CD8-positive, alpha-beta memory T cell (primary cell): ENCODE data around the gene TDP1. TPM values are rescaled to one million over a fixed set of nuclear protein-coding genes. Genes with fewer than 3 reads are reported as not detected.

ENCODE experiments used
- CTCF ChIA-PET: fragments of 350-600 bp; sonication (Branson Sonifier 250); formaldehyde crosslinking; loops from one replicate; lab custom pipeline; 2021; ENCODE audit warnings: antibody characterized with exemption; lab: Charles Lee
- POLR2A ChIA-PET: fragments of 350-600 bp; sonication (Branson Sonifier 250); formaldehyde crosslinking; loops from one replicate; lab custom pipeline; 2021; ENCODE audit warnings: antibody characterized with exemption; lab: Charles Lee
- DNase-seq, 5 donors: peaks; one replicate each; pipeline versions ENCODE4 v3.0.0 to v3.0.0-alpha.2; 2020 to 2022; ENCODE audit warnings: mixed read lengths in 1 of 5
- H3K27ac ChIP-seq: one replicate; pipeline ENCODE4 v1.7.0; 2013; ENCODE audit warnings: low read depth, mild to moderate bottlenecking, low read length, moderate library complexity
- H3K27me3 ChIP-seq: 2 replicates; pipeline ENCODE4 v1.7.0; 2013; ENCODE audit warnings: low read length, mild to moderate bottlenecking; ENCODE audit not compliant: insufficient read depth, poor library complexity, severe bottlenecking
- H3K36me3 ChIP-seq: 2 replicates; pipeline ENCODE4 v1.7.0; 2013; ENCODE audit warnings: mild to moderate bottlenecking, low read length, moderate library complexity; ENCODE audit not compliant: insufficient read depth
- H3K4me1 ChIP-seq: 2 replicates; pipeline ENCODE4 v1.7.0; 2013; ENCODE audit warnings: mild to moderate bottlenecking, low read length, moderate library complexity; ENCODE audit not compliant: insufficient read depth
- H3K4me3 ChIP-seq: 2 replicates; pipeline ENCODE4 v1.7.0; 2013; ENCODE audit warnings: mild to moderate bottlenecking, low read length
- H3K9me3 ChIP-seq: 2 replicates; pipeline ENCODE4 v1.7.0; 2013; ENCODE audit warnings: mild to moderate bottlenecking, low read length
- H3K27ac Mint-ChIP-seq, 8 donors: one replicate each; pipeline ENCODE4 v1.8.0; 2020 to 2021; ENCODE audit warnings: mixed read lengths in 8 of 8, mild to moderate bottlenecking in 6 of 8, inconsistent platforms in 3 of 8, moderate library complexity in 3 of 8
- H3K27me3 Mint-ChIP-seq, 2 donors: one replicate each; pipeline ENCODE4 v1.8.0; 2020 to 2021; ENCODE audit warnings: mixed read lengths in 2 of 2, mild to moderate bottlenecking in 1 of 2, moderate library complexity in 1 of 2
- H3K36me3 Mint-ChIP-seq, 3 donors: one replicate each; pipeline ENCODE4 v1.8.0; 2020 to 2021; ENCODE audit warnings: mixed read lengths in 3 of 3, inconsistent platforms in 1 of 3, mild to moderate bottlenecking in 1 of 3
- H3K4me1 Mint-ChIP-seq, 3 donors: one replicate each; pipeline ENCODE4 v1.8.0; 2020 to 2021; ENCODE audit warnings: mixed read lengths in 3 of 3, inconsistent platforms in 1 of 3, mild to moderate bottlenecking in 1 of 3
- H3K4me3 Mint-ChIP-seq, 7 donors: one replicate each; pipeline ENCODE4 v1.8.0; 2020 to 2021; ENCODE audit warnings: mixed read lengths in 7 of 7, mild to moderate bottlenecking in 6 of 7, moderate library complexity in 4 of 7, inconsistent platforms in 2 of 7
- H3K9me3 Mint-ChIP-seq, 5 donors: one replicate each; pipeline ENCODE4 v1.8.0; 2020 to 2022; ENCODE audit warnings: mixed read lengths in 5 of 5, mild to moderate bottlenecking in 3 of 5, moderate library complexity in 2 of 5, inconsistent platforms in 1 of 5
- polyA plus RNA-seq: library from polyadenylated mRNA; unstranded; fragments of 300-500 nt; fragmentation: Illumina TruSeq; gene quantifications from one replicate; pipeline ENCODE4 v1.2.3, GENCODE V29; 2021
- total RNA-seq, 2 experiments: library from RNA; stranded (reverse); gene quantifications; one replicate each; pipeline ENCODE4 v1.2.3, GENCODE V29; 2021

The TDP1 gene
- total and polyA plus RNA-seq, 3 experiments from 2014 or later: 38.7 to 84.2 (median 82.2) TPM

DNA sequence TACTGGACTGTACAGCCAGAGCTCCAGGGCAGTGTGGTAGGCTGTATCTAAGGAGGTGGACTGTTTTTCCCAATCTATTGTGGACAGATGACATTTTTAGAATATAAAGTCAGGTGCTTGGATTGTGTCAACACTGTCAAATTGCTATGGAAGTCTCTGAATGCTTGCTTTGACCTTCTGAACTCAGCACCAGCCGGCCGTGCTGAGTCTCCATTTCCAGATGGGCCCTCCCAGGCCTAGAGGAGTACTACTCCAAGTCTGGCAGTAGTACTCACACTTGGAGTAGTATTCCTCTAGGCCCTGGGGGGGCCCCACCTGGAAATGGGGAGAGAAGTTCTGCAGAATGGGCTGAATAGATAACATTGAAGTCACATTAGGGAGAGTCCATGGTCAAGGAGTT, 89.9 kb downstream of the TDP1 start:
- H3K4me3 ChIP-seq: no peak overlapping the region
- Mint-ChIP-seq H3K36me3 (peaks cover 8 to 47% (median 16%) of the 10 kb centered on the region in 3 donors), H3K4me3 (no peak overlapping the region), H3K9me3 (no peaks in the 10 kb centered on the region), H3K27ac (no peak overlapping the region), H3K4me1 (no peaks in the 10 kb centered on the region), H3K27me3 (no peaks in the 10 kb centered on the region)
- no peak for DNase-seq
- H3K36me3 ChIP-seq: no peaks in the 10 kb centered on the region
- ChIA-PET CTCF (no interaction called here), POLR2A (no interaction called here)
- no peak overlapping the region for H3K27ac ChIP-seq
- no peaks in the 10 kb centered on the region for H3K4me1 ChIP-seq
- H3K9me3 ChIP-seq: no peaks in the 10 kb centered on the region
- no peaks in the 10 kb centered on the region for H3K27me3 ChIP-seq

DNA sequence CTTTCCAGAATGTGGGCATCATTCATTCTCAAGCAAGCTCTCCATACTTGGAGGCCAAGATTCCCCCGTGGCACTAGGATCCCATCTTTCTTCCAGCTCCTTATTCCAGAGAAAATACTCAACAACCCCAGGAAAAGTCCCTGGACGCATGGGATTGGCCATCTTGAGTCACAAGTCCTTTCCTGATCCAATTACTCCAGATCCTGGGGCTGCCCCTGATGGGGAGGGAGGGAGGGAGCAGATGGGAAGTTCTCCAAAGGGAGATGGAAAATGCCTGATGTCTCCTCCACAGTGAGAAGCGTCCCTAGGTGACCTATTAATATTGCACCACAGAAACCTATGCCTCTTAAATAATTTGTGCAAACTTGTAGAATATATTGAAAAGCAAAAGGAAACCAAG, 93.7 kb downstream of the TDP1 start:
- peaks cover 8 to 33% of the 10 kb centered on the region in 2 donors for H3K27me3 Mint-ChIP-seq
- no peak for DNase-seq
- no peak overlapping the region for H3K27ac ChIP-seq
- no peaks in the 10 kb centered on the region for H3K4me1 ChIP-seq
- no peaks in the 10 kb centered on the region for H3K36me3 ChIP-seq
- POLR2A ChIA-PET: no interaction called here
- peaks cover 0 to 14% (median 8%) of the 10 kb centered on the region in 3 donors for H3K36me3 Mint-ChIP-seq
- H3K4me3 Mint-ChIP-seq: no peak overlapping the region
- CTCF ChIA-PET: no interaction called here
- no peaks in the 10 kb centered on the region for H3K27me3 ChIP-seq
- H3K4me3 ChIP-seq: no peak overlapping the region
- no peaks in the 10 kb centered on the region for H3K4me1 Mint-ChIP-seq
- H3K9me3 Mint-ChIP-seq: no peaks in the 10 kb centered on the region
- H3K9me3 ChIP-seq: no peaks in the 10 kb centered on the region
- H3K27ac Mint-ChIP-seq: no peak overlapping the region

- Histone ChIP-seq H3K4me3 (no peak overlapping the region), H3K4me1 (no peaks in the 10 kb centered on the region), H3K9me3 (no peaks in the 10 kb centered on the region), H3K36me3 (no peaks in the 10 kb centered on the region), H3K27me3 (no peaks in the 10 kb centered on the region), H3K27ac (no peak overlapping the region)
- ChIA-PET CTCF (no interaction called here), POLR2A (no interaction called here)
- Mint-ChIP-seq H3K4me1 (no peaks in the 10 kb centered on the region), H3K4me3 (no peak overlapping the region), H3K9me3 (no peaks in the 10 kb centered on the region), H3K27me3 (peaks cover 13 to 42% of the 10 kb centered on the region in 2 donors), H3K36me3 (peaks cover 0 to 8% (median 6%) of the 10 kb centered on the region in 3 donors), H3K27ac (no peak overlapping the region)
- DNase-seq: no peak
Measured at GRCh38 chr14:90050271-90050670, 94.5 kb downstream of the TDP1 start.

DNA sequence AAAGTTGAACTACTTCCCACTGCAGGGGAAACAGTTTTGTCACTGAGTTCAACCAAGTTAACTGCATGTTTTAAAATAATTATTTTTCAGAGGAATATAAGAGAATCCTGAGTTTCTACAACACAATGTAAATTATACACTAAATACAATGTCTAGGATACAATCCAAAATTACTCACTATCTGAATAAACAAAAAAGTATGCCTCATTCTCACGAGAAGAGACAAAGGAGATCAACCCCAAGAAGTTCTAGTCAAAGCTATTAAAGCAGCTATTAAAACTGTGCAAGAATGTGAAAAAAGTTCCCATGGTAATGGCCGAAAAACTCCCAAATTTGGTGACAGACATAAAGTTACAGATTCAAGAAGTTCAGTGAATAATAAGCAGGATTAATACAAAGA, 97.3 kb downstream of the TDP1 start:
- Histone ChIP-seq H3K36me3 (no peaks in the 10 kb centered on the region), H3K4me3 (no peak overlapping the region), H3K27me3 (no peaks in the 10 kb centered on the region), H3K4me1 (no peaks in the 10 kb centered on the region), H3K9me3 (no peaks in the 10 kb centered on the region), H3K27ac (no peak overlapping the region)
- CTCF ChIA-PET: no interaction called here
- peaks cover 22 to 62% of the 10 kb centered on the region in 2 donors for H3K27me3 Mint-ChIP-seq
- H3K9me3 Mint-ChIP-seq: no peaks in the 10 kb centered on the region
- DNase-seq: no peak
- no peak overlapping the region for H3K4me3 Mint-ChIP-seq
- H3K36me3 Mint-ChIP-seq: no peaks in the 10 kb centered on the region
- H3K4me1 Mint-ChIP-seq: no peaks in the 10 kb centered on the region
- H3K27ac Mint-ChIP-seq: no peak overlapping the region
- POLR2A ChIA-PET: no interaction called here

GRCh38 chr14:90054803-90055202, 99.1 kb downstream of the TDP1 start:
- POLR2A ChIA-PET: no interaction called here
- no peaks in the 10 kb centered on the region for H3K27me3 ChIP-seq
- H3K27ac Mint-ChIP-seq: no peak overlapping the region
- H3K27me3 Mint-ChIP-seq: peaks cover 30 to 77% of the 10 kb centered on the region in 2 donors
- no peaks in the 10 kb centered on the region for H3K9me3 ChIP-seq
- H3K27ac ChIP-seq: no peak overlapping the region
- no peaks in the 10 kb centered on the region for H3K4me1 ChIP-seq
- CTCF ChIA-PET: no interaction called here
- no peaks in the 10 kb centered on the region for H3K9me3 Mint-ChIP-seq
- no peaks in the 10 kb centered on the region for H3K36me3 Mint-ChIP-seq
- no peaks in the 10 kb centered on the region for H3K36me3 ChIP-seq
- no peak overlapping the region for H3K4me3 ChIP-seq
- H3K4me3 Mint-ChIP-seq: no peak overlapping the region
- peaks cover 6 to 11% (median 8%) of the 10 kb centered on the region in 3 donors for H3K4me1 Mint-ChIP-seq
- no peak for DNase-seq

DNA sequence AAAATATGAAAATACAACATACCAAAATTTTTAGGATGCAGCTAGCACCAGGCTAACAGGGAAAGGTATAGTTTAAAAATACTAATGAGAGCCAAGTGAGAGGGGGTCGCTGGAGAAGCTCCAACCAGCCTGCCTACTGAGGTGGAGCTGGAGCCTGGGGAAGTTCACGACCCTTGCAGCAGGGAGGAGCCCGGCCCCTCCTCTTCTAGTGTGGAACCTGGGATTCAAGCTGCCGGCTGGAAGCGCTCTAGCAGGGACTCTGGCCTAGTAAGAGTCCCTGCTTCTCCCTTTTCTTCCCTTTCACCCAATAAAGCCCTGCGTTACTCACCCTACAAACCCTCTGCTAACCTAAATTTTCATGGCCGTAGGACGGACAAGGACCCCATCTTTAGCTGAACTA, 101.1 kb downstream of the TDP1 start:
- POLR2A ChIA-PET: no interaction called here
- CTCF ChIA-PET: no interaction called here
- no peak overlapping the region for H3K4me3 Mint-ChIP-seq

DNA sequence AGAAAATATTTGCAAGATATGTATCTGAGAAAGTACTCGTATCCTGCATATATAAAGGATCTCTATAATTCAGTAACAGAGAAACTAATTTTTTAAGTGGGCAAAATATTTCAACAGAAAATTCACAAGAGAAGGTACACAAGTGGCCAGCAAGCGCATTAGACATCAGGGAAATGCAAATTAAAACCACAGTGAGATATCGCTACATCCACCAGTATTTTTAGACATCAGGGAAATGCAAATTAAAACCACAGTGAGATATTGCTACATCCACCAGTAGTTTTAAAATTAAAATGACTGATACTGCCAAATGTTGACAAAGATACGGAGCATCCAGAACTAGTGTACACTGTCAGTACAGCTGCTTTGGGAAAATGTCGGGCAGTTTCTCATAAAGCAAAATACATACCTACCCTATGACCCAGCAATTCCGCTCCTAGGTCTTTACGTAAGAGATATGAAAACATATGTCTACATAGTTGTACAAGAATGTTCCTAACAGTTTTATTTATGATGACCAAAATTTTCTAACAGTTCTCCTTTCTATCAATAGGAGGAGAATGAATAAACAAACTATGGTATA, 103.2 kb downstream of the TDP1 start:
- Mint-ChIP-seq H3K27me3 (peaks cover 47 to 75% of the 10 kb centered on the region in 2 donors), H3K36me3 (no peaks in the 10 kb centered on the region), H3K4me3 (peak overlapping the region in 6 of 7 donors; percentile 14 to 79 (median 70)), H3K4me1 (peaks cover 22 to 39% (median 24%) of the 10 kb centered on the region in 3 donors), H3K9me3 (no peaks in the 10 kb centered on the region), H3K27ac (no peak overlapping the region)
- Histone ChIP-seq H3K4me3 (no peak overlapping the region), H3K4me1 (no peaks in the 10 kb centered on the region), H3K36me3 (no peaks in the 10 kb centered on the region), H3K27ac (no peak overlapping the region), H3K27me3 (peaks cover 9% of the 10 kb centered on the region), H3K9me3 (no peaks in the 10 kb centered on the region)
- ChIA-PET POLR2A (no interaction called here), CTCF (no interaction called here)
- no peak for DNase-seq

More for the DNA sequence above, 101.1 kb downstream of the TDP1 start:
- H3K27me3 Mint-ChIP-seq: peaks cover 30 to 76% of the 10 kb centered on the region in 2 donors
- peaks cover 12 to 23% (median 13%) of the 10 kb centered on the region in 3 donors for H3K4me1 Mint-ChIP-seq
- no peaks in the 10 kb centered on the region for H3K9me3 Mint-ChIP-seq
- Histone ChIP-seq H3K36me3 (no peaks in the 10 kb centered on the region), H3K27me3 (no peaks in the 10 kb centered on the region), H3K27ac (no peak overlapping the region), H3K4me1 (no peaks in the 10 kb centered on the region), H3K4me3 (no peak overlapping the region), H3K9me3 (no peaks in the 10 kb centered on the region)
- H3K36me3 Mint-ChIP-seq: no peaks in the 10 kb centered on the region
- DNase-seq: no peak
- H3K27ac Mint-ChIP-seq: peak overlapping the region in 1 of 8 donors; percentile 1

DNA sequence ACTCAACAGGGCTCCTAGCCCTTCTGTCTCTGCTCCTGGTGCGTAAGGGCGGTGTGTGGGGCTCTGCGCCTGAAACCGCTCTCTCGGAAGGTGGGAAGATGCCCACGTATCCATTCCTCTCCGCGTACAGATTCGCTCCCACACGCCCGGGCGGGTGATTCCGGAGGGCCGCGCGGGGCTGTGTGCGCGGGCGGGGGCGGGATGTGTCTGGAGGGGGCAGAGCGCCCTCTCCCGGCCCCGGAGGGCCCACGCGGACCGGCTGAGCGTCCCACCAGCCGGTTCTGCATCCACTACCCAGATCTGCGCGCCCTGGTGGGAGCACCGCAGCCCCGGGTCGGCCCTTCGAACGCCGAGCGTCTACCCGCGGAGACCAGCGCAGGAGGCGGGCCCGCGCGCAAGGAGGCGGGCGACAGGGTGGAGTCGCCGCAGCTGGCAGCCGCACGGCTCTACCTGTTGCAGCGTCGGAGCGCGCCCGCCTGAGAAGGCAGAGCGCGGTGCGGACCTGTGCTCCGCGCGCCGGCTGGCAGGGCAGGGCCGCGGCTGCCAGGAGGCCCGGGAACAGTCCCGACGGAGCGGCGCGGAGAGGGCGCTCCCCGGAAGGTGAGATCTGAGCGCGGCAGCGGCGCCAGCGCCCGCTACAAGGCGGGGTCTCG, 104.7 kb downstream of the TDP1 start:
- no peaks in the 10 kb centered on the region for H3K4me1 ChIP-seq
- no peaks in the 10 kb centered on the region for H3K9me3 Mint-ChIP-seq
- H3K27me3 ChIP-seq: peaks cover 9% of the 10 kb centered on the region
- H3K36me3 Mint-ChIP-seq: no peaks in the 10 kb centered on the region
- H3K4me3 Mint-ChIP-seq: peak overlapping the region; percentile 60 to 79 (median 72)
- H3K27me3 Mint-ChIP-seq: peaks cover 54 to 75% of the 10 kb centered on the region in 2 donors
- H3K4me1 Mint-ChIP-seq: peaks cover 22 to 39% (median 24%) of the 10 kb centered on the region in 3 donors
- H3K27ac ChIP-seq: no peak overlapping the region
- peak in 2 of 5 donors; percentile 17 to 22 for DNase-seq
- CTCF ChIA-PET: no interaction called here
- H3K4me3 ChIP-seq: peak overlapping the region; percentile 5
- no peaks in the 10 kb centered on the region for H3K9me3 ChIP-seq
- H3K27ac Mint-ChIP-seq: no peak overlapping the region
- POLR2A ChIA-PET: no interaction called here
- H3K36me3 ChIP-seq: no peaks in the 10 kb centered on the region
